ENCODE data around the gene IGF2.

GRCh38 chr11:2134022-2135010, 4.9 kb downstream of the IGF2 start:
- TF ChIP-seq POLR2AphosphoS5 (IDR thresholded peaks at IDR 0.05) (no peak), POLR2A (IDR thresholded peaks at IDR 0.05) (no peak), CTCF (IDR thresholded peaks at IDR 0.05) (no peak)
